AG04450 (cell line): ENCODE data around the gene PLAC1. TPM values are rescaled to one million over a fixed set of nuclear protein-coding genes. Genes with fewer than 3 reads are reported as not detected.

Experiments used
- CTCF ChIA-PET: fragments of 300-600, 350-600 bp; formaldehyde crosslinking; extraction: SDS; loops from one replicate; lab custom pipeline; 2022; ENCODE audit warnings: antibody characterized with exemption, inconsistent platforms; lab: Charles Lee
- POLR2A ChIA-PET: fragments of 350-600 bp; formaldehyde crosslinking; extraction: SDS; loops from one replicate; lab custom pipeline; 2021; ENCODE audit warnings: antibody characterized with exemption, inconsistent platforms; lab: Yijun Ruan, JAX
- DNase-seq: peaks from one replicate; pipeline ENCODE4 v3.0.0-alpha.2; 2011; ENCODE audit warnings: low read depth, low spot score
- H3K27ac ChIP-seq: one replicate; pipeline ENCODE4 v1.5.1; 2012; ENCODE audit warnings: low read depth, low read length, control low read depth
- H3K27me3 ChIP-seq: one replicate; pipeline ENCODE4 v1.6.0; 2012; ENCODE audit warnings: low read length; ENCODE audit not compliant: control insufficient read depth, insufficient read depth
- H3K4me3 ChIP-seq: 2 replicates; pipeline ENCODE4 v1.5.1; 2011; ENCODE audit warnings: mild to moderate bottlenecking, low read depth, low read length, control low read depth
- H3K9me3 ChIP-seq: 2 replicates; pipeline ENCODE4 v1.5.1; 2012; ENCODE audit warnings: low read length; ENCODE audit not compliant: control insufficient read depth, insufficient read depth
- polyA minus RNA-seq: library from RNA; depleted of rRNA, polyadenylated mRNA; stranded (reverse); fragments of >200 nt; gene quantifications from 2 replicates; pipeline ENCODE4 v1.2.3, GENCODE V29; 2011; rRNA and poly(A)+ RNA removed
- polyA plus RNA-seq: library from polyadenylated mRNA; depleted of rRNA; stranded (reverse); fragments of >200 nt; gene quantifications from 2 replicates; pipeline ENCODE4 v1.2.3, GENCODE V29; 2011; rRNA removed
- TF ChIP-seq, protein P1 (sequence below): IDR thresholded peaks from 2 replicates; pipeline ENCODE4 v1.5.1; 2011; ENCODE audit warnings: low read depth, low read length, control low read depth, inconsistent platforms

The PLAC1 gene, protein sequence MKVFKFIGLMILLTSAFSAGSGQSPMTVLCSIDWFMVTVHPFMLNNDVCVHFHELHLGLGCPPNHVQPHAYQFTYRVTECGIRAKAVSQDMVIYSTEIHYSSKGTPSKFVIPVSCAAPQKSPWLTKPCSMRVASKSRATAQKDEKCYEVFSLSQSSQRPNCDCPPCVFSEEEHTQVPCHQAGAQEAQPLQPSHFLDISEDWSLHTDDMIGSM
- polyA plus RNA-seq (2.4 and 2.6 TPM in 2 replicates), polyA minus RNA-seq (0.64 and 1.3 TPM in 2 replicates)

DNA sequence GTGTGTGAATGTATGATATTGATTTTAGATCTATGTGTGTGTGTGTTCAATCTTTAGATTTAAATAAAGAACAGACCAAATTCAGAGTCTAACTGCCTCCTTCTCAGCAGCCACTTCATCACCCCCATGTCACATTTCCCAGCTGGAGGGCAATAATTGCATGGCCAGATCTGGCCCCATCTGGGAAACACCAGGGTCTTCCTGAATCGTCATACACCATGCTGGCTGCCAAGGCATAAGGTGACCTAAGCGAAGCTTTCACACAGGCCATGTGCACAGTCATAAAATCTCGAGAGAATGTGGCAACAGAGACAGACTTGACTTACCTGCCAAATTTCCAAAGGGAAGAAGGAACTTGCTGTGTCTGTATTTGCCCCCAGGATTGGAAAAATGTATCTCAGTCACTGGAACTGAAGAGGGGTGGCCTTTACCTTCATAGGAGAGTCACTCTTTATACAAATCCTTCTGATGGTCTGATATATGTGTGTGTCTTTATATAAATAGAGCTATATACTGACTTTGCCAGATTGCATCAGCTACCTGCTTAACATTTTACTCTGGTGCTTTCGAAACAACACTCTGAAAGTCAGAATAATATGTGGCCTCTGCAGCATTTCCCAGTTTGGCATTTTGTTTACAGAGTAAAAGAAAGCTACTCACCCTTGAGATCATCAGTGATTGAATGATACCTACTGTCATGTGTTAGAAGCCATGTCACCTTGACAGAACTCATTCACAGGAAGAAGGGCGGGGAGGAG, at the start of gene PLAC1:
Gene PLAC1 (minus strand): TSS at position 470 of the 758 bp plus-strand sequence. CDS start 91,789 bp downstream, outside the sequence.
- POLR2A ChIA-PET = no interaction called here
- CTCF ChIA-PET = interaction anchor here (0.5 to 1.5 kb wide), 2 partner anchors 20 to 22 kb away, joined by 3 to 5 read pairs; no protein-coding TSS in a partner anchor
- DNase-seq = no peak

DNA sequence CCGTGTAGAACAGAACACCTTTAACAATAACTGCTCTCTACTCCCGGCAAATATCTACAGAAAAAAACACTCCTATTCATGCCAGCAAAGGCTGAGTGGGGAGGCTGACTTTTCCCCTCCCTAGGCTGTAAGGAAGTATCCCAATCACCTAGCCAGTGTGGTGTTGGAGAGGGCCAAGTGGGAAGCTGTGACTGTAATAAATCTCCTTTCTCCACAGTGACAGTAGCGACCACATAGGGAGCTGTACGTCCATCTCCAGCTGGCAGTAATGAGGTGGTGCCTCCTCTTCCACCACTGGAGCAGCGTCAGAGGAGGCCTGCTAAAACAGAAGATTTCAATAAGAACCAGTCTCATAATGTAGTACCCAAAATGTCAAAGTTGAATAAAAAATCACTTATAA, 47.9 kb upstream of the PLAC1 start:
- Histone ChIP-seq H3K4me3 (no peak overlapping the region), H3K27ac (no peak overlapping the region), H3K9me3 (no peaks in the 10 kb centered on the region), H3K27me3 (no peaks in the 10 kb centered on the region)
- ChIA-PET CTCF (interaction anchor here (0.5 kb wide), 1 partner anchor 76 kb away, joined by 4 read pairs; no protein-coding TSS in a partner anchor), POLR2A (no interaction called here)
- no peak for DNase-seq
- TF ChIP-seq, protein P1, sequence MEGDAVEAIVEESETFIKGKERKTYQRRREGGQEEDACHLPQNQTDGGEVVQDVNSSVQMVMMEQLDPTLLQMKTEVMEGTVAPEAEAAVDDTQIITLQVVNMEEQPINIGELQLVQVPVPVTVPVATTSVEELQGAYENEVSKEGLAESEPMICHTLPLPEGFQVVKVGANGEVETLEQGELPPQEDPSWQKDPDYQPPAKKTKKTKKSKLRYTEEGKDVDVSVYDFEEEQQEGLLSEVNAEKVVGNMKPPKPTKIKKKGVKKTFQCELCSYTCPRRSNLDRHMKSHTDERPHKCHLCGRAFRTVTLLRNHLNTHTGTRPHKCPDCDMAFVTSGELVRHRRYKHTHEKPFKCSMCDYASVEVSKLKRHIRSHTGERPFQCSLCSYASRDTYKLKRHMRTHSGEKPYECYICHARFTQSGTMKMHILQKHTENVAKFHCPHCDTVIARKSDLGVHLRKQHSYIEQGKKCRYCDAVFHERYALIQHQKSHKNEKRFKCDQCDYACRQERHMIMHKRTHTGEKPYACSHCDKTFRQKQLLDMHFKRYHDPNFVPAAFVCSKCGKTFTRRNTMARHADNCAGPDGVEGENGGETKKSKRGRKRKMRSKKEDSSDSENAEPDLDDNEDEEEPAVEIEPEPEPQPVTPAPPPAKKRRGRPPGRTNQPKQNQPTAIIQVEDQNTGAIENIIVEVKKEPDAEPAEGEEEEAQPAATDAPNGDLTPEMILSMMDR = no peak

More for the DNA sequence above, at the start of gene PLAC1:
- TF ChIP-seq, protein P1 = no peak
- no peaks in the 10 kb centered on the region for H3K9me3 ChIP-seq
- no peak within 1 kb of the TSS for H3K27ac ChIP-seq
- no peak within 1 kb of the TSS for H3K4me3 ChIP-seq
- no peaks in the 10 kb centered on the region for H3K27me3 ChIP-seq

DNA sequence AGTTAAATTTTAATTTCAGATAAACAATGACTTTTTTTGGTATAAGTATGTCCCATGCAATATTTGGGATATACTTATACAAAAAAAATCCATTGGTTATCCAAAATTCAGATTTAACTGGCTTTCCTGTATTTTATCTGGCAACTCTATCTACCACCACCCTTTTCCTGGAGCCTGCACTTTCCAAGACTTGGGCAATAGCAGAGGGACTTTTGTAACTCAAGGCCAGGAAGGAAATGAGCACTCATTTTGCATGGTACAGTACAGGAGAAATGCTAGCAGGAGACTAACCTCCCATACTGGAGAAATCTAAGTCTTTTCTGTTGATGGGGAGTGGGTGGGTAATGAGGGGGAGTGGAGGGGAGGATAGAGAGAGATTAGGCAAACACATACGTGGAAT, 37.7 kb upstream of the PLAC1 start:
- no peaks in the 10 kb centered on the region; the same call in 1 of the 2 replicates for H3K9me3 ChIP-seq
- H3K27ac ChIP-seq = no peak overlapping the region
- ChIA-PET POLR2A (no interaction called here), CTCF (no interaction called here)
- H3K27me3 ChIP-seq = no peaks in the 10 kb centered on the region
- TF ChIP-seq, protein P1 = no peak
- no peak for DNase-seq
- H3K4me3 ChIP-seq = no peak overlapping the region

DNA sequence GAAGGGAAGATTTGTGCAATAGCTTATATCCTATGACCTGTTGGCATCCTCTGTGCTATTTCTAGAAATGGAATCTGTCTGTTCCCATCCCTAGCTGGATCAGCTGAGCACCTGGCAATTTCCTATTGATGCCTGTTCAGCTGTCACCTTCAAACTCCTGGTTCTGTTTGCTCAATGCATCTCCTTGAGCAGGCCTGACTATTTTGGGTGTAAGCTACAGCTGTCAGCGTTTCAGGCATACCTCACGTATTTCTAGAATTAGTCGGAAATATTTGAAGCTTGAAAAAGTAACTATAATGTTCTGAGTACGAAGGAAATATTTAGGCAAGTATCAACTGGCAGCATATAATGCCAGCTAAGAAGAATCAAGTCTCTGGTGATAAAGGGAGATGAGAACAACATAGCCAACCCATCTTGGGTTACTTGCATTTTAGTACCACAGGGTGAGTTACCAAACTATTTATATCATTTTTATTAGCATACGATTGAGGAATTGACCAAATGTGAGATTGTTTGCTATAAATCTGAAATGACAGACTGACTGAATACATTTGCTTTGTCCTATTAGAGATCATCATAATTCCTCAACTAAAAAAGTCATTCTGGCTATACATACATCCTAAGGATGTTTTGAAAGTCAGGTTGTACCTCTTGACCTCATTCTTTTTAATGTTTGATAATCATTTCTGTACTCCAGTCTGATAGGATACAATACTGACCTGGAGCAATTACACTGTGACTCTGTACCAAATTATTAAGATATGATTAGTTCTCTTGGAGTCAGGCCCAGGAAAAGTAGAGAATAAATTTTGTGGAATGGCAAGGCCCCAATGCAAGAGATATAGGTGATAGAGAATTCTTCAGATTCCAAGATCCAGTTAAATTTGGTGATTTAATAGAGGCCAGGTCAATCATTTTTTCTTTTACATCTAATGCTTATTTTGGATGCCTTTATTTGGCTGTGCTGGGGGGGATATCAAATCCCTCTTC, 36.4 kb upstream of the PLAC1 start:
- ChIA-PET CTCF (interaction anchor here (0.6 kb wide), 1 partner anchor 74 kb away, joined by 10 read pairs; no protein-coding TSS in a partner anchor), POLR2A (no interaction called here)
- Histone ChIP-seq H3K27ac (no peak overlapping the region), H3K27me3 (no peaks in the 10 kb centered on the region), H3K9me3 (no peaks in the 10 kb centered on the region; the same call in 1 of the 2 replicates), H3K4me3 (no peak overlapping the region)
- TF ChIP-seq, protein P1 = no peak
- no peak for DNase-seq
